Measurements from ENCODE around the gene PCDHGA1. TPM values are rescaled to one million over a fixed set of nuclear protein-coding genes. Genes with fewer than 3 reads are reported as not detected.

Gene PCDHGA1
- total RNA-seq, 6 experiments from 2014 or later = 0.04 to 0.18 (median 0.12) TPM; not detected in 1

DNA sequence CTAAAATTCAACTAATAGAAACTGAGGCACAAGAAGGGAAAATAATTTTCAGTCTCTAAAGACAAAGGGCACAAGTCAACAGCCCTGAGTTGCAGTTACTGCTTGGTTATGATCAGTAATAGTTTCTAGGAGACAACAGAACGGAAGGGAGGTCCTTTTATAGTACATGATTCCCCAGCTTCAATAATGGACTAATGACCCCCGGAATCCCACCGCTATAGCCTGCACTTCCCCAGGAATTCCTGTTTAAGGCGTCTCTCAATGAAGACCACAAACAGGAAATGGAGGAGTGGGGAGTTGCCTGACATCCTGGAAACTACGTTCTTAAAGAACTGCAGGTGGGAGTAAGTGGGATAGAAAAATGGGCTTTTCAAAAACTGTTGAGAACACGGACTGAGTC lies 227.8 kb downstream of the PCDHGA1 start:
- H3K9me3 ChIP-seq = no peaks in the 10 kb centered on the region
- TF ChIP-seq, protein P1, sequence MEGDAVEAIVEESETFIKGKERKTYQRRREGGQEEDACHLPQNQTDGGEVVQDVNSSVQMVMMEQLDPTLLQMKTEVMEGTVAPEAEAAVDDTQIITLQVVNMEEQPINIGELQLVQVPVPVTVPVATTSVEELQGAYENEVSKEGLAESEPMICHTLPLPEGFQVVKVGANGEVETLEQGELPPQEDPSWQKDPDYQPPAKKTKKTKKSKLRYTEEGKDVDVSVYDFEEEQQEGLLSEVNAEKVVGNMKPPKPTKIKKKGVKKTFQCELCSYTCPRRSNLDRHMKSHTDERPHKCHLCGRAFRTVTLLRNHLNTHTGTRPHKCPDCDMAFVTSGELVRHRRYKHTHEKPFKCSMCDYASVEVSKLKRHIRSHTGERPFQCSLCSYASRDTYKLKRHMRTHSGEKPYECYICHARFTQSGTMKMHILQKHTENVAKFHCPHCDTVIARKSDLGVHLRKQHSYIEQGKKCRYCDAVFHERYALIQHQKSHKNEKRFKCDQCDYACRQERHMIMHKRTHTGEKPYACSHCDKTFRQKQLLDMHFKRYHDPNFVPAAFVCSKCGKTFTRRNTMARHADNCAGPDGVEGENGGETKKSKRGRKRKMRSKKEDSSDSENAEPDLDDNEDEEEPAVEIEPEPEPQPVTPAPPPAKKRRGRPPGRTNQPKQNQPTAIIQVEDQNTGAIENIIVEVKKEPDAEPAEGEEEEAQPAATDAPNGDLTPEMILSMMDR (IDR thresholded peaks at IDR 0.05) = no peak
- H3K36me3 ChIP-seq = peaks cover 0 to 15% (median 6%) of the 10 kb centered on the region in 4 donors
- ATAC-seq (peak in 2 of 4 donors; percentile 1 to 17), DNase-seq (no peak)
- peak overlapping the region; percentile 52 to 66 (median 61) for H3K27ac ChIP-seq
- H3K4me3 ChIP-seq = peak overlapping the region in 1 of 3 donors; percentile 37
- intact Hi-C loops (cut with DNase I) = loop anchor here in 1 of 2 donors (10.0 kb wide), 1 partner anchor 153 kb away; the partner anchor contains the start of genes PCDHGA9 and PCDHGB6
- WGBS (ENCODE audit: insufficient coverage, low coverage, low lambda C conversion rate, missing lambda C conversion rate) = 53% methylated on average over 6 of the region's 6 CpGs
- peaks cover 0 to 12% (median 5%) of the 10 kb centered on the region in 4 donors for H3K4me1 ChIP-seq
- H3K27me3 ChIP-seq = no peaks in the 10 kb centered on the region

DNA sequence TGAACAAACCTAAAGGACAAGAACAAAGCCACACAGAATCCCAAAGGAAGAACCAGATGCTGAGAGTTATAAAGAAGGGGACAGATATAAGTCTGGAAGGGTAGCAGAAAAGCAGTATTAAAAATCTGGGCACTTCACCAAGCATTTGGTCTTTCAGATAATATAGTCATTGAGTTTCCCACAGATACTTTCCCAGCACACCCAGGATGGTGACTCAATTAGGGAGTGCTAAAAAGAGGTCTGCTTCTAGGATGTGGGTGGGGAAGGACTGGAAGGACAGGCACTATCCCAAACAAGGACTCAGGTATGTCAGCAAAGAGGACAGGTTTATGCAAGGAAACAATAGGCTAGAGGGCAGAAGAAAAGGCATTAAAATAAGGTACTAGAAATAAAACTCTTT lies 229.1 kb downstream of the PCDHGA1 start:
- no peak for DNase-seq
- H3K9me3 ChIP-seq = no peaks in the 10 kb centered on the region
- peaks cover 0 to 22% (median 7%) of the 10 kb centered on the region in 4 donors for H3K4me1 ChIP-seq
- no peak overlapping the region for H3K4me3 ChIP-seq
- intact Hi-C loops (cut with DNase I) = loop anchor here in 1 of 2 donors (10.0 kb wide), 1 partner anchor 155 kb away; the partner anchor contains the start of genes PCDHGA9 and PCDHGB6
- H3K27ac ChIP-seq = peak overlapping the region; percentile 75 to 82 (median 76)
- no peak for TF ChIP-seq POLR2A (IDR thresholded peaks at IDR 0.05)
- TF ChIP-seq, protein P1 (IDR thresholded peaks at IDR 0.05) = no peak
- H3K36me3 ChIP-seq = peaks cover 0 to 15% (median 6%) of the 10 kb centered on the region in 4 donors
- peak in 1 of 4 donors; percentile 7 for ATAC-seq
- no peaks in the 10 kb centered on the region for H3K27me3 ChIP-seq

DNA sequence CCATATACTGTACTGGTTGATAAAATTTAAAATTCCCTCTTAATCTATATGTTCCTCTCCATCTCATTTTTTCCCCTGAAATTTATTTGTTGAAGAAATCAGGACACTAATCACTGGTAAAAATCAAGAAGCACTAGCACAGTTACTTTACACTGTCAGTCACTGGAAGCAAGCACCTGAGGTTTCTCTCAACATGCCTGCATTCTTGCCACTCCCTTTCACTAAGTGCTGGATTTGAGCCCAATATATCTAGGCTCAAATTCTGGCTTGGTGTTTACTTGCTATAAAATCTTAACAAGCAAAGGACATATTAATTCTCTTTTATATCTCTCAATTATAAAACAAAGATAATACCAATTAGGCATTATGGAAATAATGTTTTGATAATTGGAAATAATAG lies 229.8 kb downstream of the PCDHGA1 start:
- Histone ChIP-seq H3K4me1 (peaks cover 0 to 29% (median 9%) of the 10 kb centered on the region in 4 donors), H3K9me3 (no peaks in the 10 kb centered on the region), H3K27ac (peak overlapping the region; percentile 75 to 82 (median 76)), H3K4me3 (no peak overlapping the region), H3K27me3 (no peaks in the 10 kb centered on the region), H3K36me3 (peaks cover 0 to 15% (median 4%) of the 10 kb centered on the region in 4 donors)
- intact Hi-C loops (cut with DNase I) = no loop called here
- DNase-seq (no peak), ATAC-seq (no peak)
- TF ChIP-seq POLR2A (IDR thresholded peaks at IDR 0.05) = no peak
- TF ChIP-seq, protein P1 (IDR thresholded peaks at IDR 0.05) = no peak

DNA sequence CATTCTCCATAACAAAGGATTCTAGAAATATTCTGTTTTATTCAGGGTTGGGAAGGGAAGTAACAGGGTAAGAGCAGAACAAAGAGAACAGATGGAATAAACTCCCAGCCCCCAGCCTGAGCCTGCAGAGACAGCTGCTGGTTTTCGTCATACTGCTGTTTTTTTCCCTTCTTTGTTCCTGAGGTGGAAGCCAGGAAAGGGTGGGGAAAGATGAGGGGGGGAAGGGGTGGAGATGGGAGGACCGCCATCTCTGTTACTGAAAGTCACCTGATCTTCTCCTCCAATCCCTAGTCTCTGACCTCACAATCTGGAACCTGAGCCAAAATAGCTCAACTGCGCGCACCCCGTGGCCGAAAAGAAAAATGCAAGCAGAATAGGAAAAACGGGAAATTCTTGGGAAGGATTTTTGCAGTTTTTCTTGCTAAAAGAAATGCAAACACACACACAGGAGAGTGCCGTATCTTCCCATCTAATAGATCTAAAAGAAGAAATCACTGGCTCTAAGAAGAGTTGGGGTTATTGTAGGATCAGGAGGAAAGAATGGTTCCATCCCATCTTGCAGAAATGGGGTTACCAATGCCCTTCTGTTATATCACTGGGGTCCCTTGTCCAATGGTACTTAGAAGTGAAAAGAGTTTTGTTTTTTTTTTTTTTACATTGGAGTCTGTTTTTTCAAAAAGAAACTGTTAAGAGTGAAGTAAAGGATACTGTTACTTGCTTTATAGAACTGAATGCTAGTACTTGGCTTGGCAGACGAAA lies 230.6 kb downstream of the PCDHGA1 start:
- DNase-seq = peak; percentile 62 to 82 (median 63)

More for the DNA sequence above, 230.6 kb downstream of the PCDHGA1 start:
- ATAC-seq = peak; percentile 74 to 80 (median 78)
- H3K36me3 ChIP-seq = peaks cover 0 to 15% (median 4%) of the 10 kb centered on the region in 4 donors
- H3K4me1 ChIP-seq = peaks cover 0 to 31% (median 11%) of the 10 kb centered on the region in 4 donors
- no peak overlapping the region for H3K4me3 ChIP-seq
- TF ChIP-seq POLR2A (IDR thresholded peaks at IDR 0.05) = peak; percentile 56
- TF ChIP-seq, protein P1 (IDR thresholded peaks at IDR 0.05) = peak; percentile 70 to 83 (median 73)
- H3K27ac ChIP-seq = peak overlapping the region; percentile 75 to 82 (median 76)
- H3K9me3 ChIP-seq = no peaks in the 10 kb centered on the region
- no peaks in the 10 kb centered on the region for H3K27me3 ChIP-seq
- WGBS (ENCODE audit: insufficient coverage, low coverage, low lambda C conversion rate, missing lambda C conversion rate) = 20% methylated on average over 9 of the region's 9 CpGs
- intact Hi-C loops (cut with DNase I) = no loop called here

Other genes with a start within 250 kb of the PCDHGA1 start
- under 1 TPM in 3 of 6 experiments, not detected in 3; 0.11 to 0.19 (median 0.14) TPM for gene PCDHB2, start 235.9 kb upstream of the PCDHGA1 start, total RNA-seq
- gene PCDHB3, start 230.0 kb upstream of the PCDHGA1 start, total RNA-seq = under 1 TPM in 3 of 6 experiments, not detected in 3; 0.07 to 0.31 (median 0.30) TPM
- under 1 TPM; 0.10 to 0.35 (median 0.20) TPM for gene PCDHB4, start 208.7 kb upstream of the PCDHGA1 start, total RNA-seq
- 1 to 10 TPM in 1 of 6 experiments, under 1 TPM in 5; 0.18 to 1.2 (median 0.45) TPM for gene PCDHB5, start 195.3 kb upstream of the PCDHGA1 start, total RNA-seq
- under 1 TPM in 4 of 6 experiments, not detected in 2; 0.06 to 0.16 (median 0.12) TPM for gene PCDHB6, start 180.5 kb upstream of the PCDHGA1 start, total RNA-seq
- under 1 TPM; 0.07 to 0.31 (median 0.13) TPM for gene PCDHB7, start 157.9 kb upstream of the PCDHGA1 start, total RNA-seq
- under 1 TPM in 4 of 6 experiments, not detected in 2; 0.12 to 0.49 (median 0.19) TPM for gene PCDHB8, start 152.7 kb upstream of the PCDHGA1 start, total RNA-seq
- under 1 TPM; 0.17 to 0.51 (median 0.34) TPM for gene PCDHB16, start 148.1 kb upstream of the PCDHGA1 start, total RNA-seq
- under 1 TPM in 5 of 6 experiments, not detected in 1; 0.07 to 0.51 (median 0.21) TPM for gene PCDHB9, start 143.4 kb upstream of the PCDHGA1 start, total RNA-seq
- gene PCDHB10, start 138.2 kb upstream of the PCDHGA1 start, total RNA-seq = under 1 TPM in 5 of 6 experiments, not detected in 1; 0.09 to 0.23 (median 0.12) TPM
- gene PCDHB11, start 130.9 kb upstream of the PCDHGA1 start, total RNA-seq = under 1 TPM in 5 of 6 experiments, not detected in 1; 0.06 to 0.44 (median 0.19) TPM
- 1 to 10 TPM in 1 of 6 experiments, under 1 TPM in 4, not detected in 1; 0.27 to 1.1 (median 0.33) TPM for gene PCDHB12, start 121.8 kb upstream of the PCDHGA1 start, total RNA-seq
- gene PCDHB13, start 116.6 kb upstream of the PCDHGA1 start, total RNA-seq = under 1 TPM; 0.25 to 1.00 (median 0.49) TPM
- 1 to 10 TPM in 1 of 6 experiments, under 1 TPM in 5; 0.44 to 1.0 (median 0.86) TPM for gene PCDHB14, start 107.2 kb upstream of the PCDHGA1 start, total RNA-seq
- gene PCDHB15, start 85.1 kb upstream of the PCDHGA1 start, total RNA-seq = under 1 TPM; 0.37 to 0.83 (median 0.63) TPM
- gene SLC25A2, start 26.5 kb upstream of the PCDHGA1 start, total RNA-seq = under 1 TPM in 1 of 6 experiments, not detected in 5; 0.31 TPM
- 10 to 100 TPM; 17.7 to 37.9 (median 22.3) TPM for gene TAF7, start 9.7 kb upstream of the PCDHGA1 start, total RNA-seq
- gene PCDHGA2, start 8.2 kb downstream of the PCDHGA1 start, total RNA-seq = under 1 TPM; 0.49 to 0.88 (median 0.57) TPM
- gene PCDHGA3, start 13.3 kb downstream of the PCDHGA1 start, total RNA-seq = 1 to 10 TPM in 2 of 6 experiments, under 1 TPM in 4; 0.51 to 1.8 (median 0.76) TPM
- 1 to 10 TPM in 1 of 6 experiments, under 1 TPM in 5; 0.37 to 1.2 (median 0.52) TPM for gene PCDHGB1, start 19.6 kb downstream of the PCDHGA1 start, total RNA-seq
- gene PCDHGA4, start 24.5 kb downstream of the PCDHGA1 start, total RNA-seq = 1 to 10 TPM in 2 of 6 experiments, under 1 TPM in 4; 0.39 to 1.8 (median 0.73) TPM
- 1 to 10 TPM in 5 of 6 experiments, under 1 TPM in 1; 0.51 to 2.8 (median 1.4) TPM for gene PCDHGB2, start 29.5 kb downstream of the PCDHGA1 start, total RNA-seq
- gene PCDHGA5, start 33.6 kb downstream of the PCDHGA1 start, total RNA-seq = 1 to 10 TPM in 1 of 6 experiments, under 1 TPM in 5; 0.32 to 1.2 (median 0.57) TPM
- gene PCDHGB3, start 39.7 kb downstream of the PCDHGA1 start, total RNA-seq = 1 to 10 TPM in 3 of 6 experiments, under 1 TPM in 3; 0.56 to 1.8 (median 1.2) TPM
- 1 to 10 TPM in 3 of 6 experiments, under 1 TPM in 3; 0.56 to 1.3 (median 0.89) TPM for gene PCDHGA6, start 43.4 kb downstream of the PCDHGA1 start, total RNA-seq
- under 1 TPM; 0.37 to 0.99 (median 0.76) TPM for gene PCDHGA7, start 52.2 kb downstream of the PCDHGA1 start, total RNA-seq
- 1 to 10 TPM; 1.6 to 5.5 (median 2.4) TPM for gene PCDHGB4, start 57.2 kb downstream of the PCDHGA1 start, total RNA-seq
- gene PCDHGA8, start 62.1 kb downstream of the PCDHGA1 start, total RNA-seq = under 1 TPM; 0.27 to 0.88 (median 0.50) TPM
- 1 to 10 TPM; 3.0 to 6.8 (median 4.0) TPM for gene PCDHGB5, start 67.4 kb downstream of the PCDHGA1 start, total RNA-seq
- gene PCDHGA9, start 72.3 kb downstream of the PCDHGA1 start, total RNA-seq = 1 to 10 TPM; 1.0 to 2.5 (median 1.3) TPM
- 1 to 10 TPM; 1.9 to 5.0 (median 2.9) TPM for gene PCDHGB6, start 77.5 kb downstream of the PCDHGA1 start, total RNA-seq
- 1 to 10 TPM; 1.5 to 4.6 (median 2.8) TPM for gene PCDHGA10, start 82.5 kb downstream of the PCDHGA1 start, total RNA-seq
- gene PCDHGB7, start 87.2 kb downstream of the PCDHGA1 start, total RNA-seq = 1 to 10 TPM; 1.2 to 3.7 (median 2.7) TPM
- 1 to 10 TPM in 3 of 6 experiments, under 1 TPM in 3; 0.81 to 1.7 (median 1.1) TPM for gene PCDHGA11, start 90.5 kb downstream of the PCDHGA1 start, total RNA-seq
- 1 to 10 TPM in 4 of 6 experiments, under 1 TPM in 2; 0.73 to 1.6 (median 1.3) TPM for gene PCDHGA12, start 100.0 kb downstream of the PCDHGA1 start, total RNA-seq
- gene PCDHGC3, start 145.5 kb downstream of the PCDHGA1 start, total RNA-seq = 10 to 100 TPM in 1 of 6 experiments, 1 to 10 TPM in 5; 6.1 to 10.6 (median 7.6) TPM
- gene PCDHGC4, start 154.5 kb downstream of the PCDHGA1 start, total RNA-seq = 10 to 100 TPM in 1 of 6 experiments, under 1 TPM in 5; 0.20 to 10.7 (median 0.34) TPM
- gene PCDHGC5, start 158.6 kb downstream of the PCDHGA1 start, total RNA-seq = under 1 TPM; 0.24 to 0.37 (median 0.32) TPM

Measured in right lobe of liver (tissue), 6 donors.